GM21529 (cell line): ENCODE data around the gene ATP1B1.

Source experiments
- ATAC-seq: cut with Tn5 transposase; IDR thresholded peaks from one replicate; pipeline ENCODE4 v1.9.1; 2021; ENCODE audit not compliant: unreplicated experiment

ATP1B1 gene

GRCh38 chr1:169092399-169092798, 14.1 kb upstream of the ATP1B1 start:
- no peak for ATAC-seq

GRCh38 chr1:169094897-169095569, 11.5 kb upstream of the ATP1B1 start:
- ATAC-seq = no peak

GRCh38 chr1:169098380-169098779, 8.1 kb upstream of the ATP1B1 start:
- ATAC-seq = peak; percentile 66

- ATAC-seq = no peak
Observed at GRCh38 chr1:169099561-169099960, 6.9 kb upstream of the ATP1B1 start.

- no peak for ATAC-seq
Observed at GRCh38 chr1:169100208-169100607, 6.3 kb upstream of the ATP1B1 start.

GRCh38 chr1:169100651-169101088, 5.8 kb upstream of the ATP1B1 start:
- no peak for ATAC-seq

- no peak for ATAC-seq
Observed at GRCh38 chr1:169102567-169102966, 3.9 kb upstream of the ATP1B1 start.

GRCh38 chr1:169103002-169103401, 3.5 kb upstream of the ATP1B1 start:
- no peak for ATAC-seq

GRCh38 chr1:169103480-169103893, 3.0 kb upstream of the ATP1B1 start:
- ATAC-seq = no peak

- no peak for ATAC-seq
Observed at GRCh38 chr1:169105087-169105433, 1.4 kb upstream of the ATP1B1 start.

GRCh38 chr1:169105434-169106094, 926 bp upstream of the ATP1B1 start:
- peak; percentile 37 for ATAC-seq

- ATAC-seq = no peak
Observed at GRCh38 chr1:169106921-169107602, 572 bp downstream of the ATP1B1 start.

GRCh38 chr1:169107603-169108208, 1.2 kb downstream of the ATP1B1 start:
- ATAC-seq = no peak

GRCh38 chr1:169108223-169108622, 1.7 kb downstream of the ATP1B1 start:
- ATAC-seq = no peak

- no peak for ATAC-seq
Observed at GRCh38 chr1:169108863-169109560, 2.5 kb downstream of the ATP1B1 start.

GRCh38 chr1:169109561-169110134, 3.2 kb downstream of the ATP1B1 start:
- ATAC-seq = no peak

GRCh38 chr1:169110236-169110635, 3.7 kb downstream of the ATP1B1 start:
- ATAC-seq = no peak

GRCh38 chr1:169110689-169111447, 4.4 kb downstream of the ATP1B1 start:
- no peak for ATAC-seq

- no peak for ATAC-seq
Observed at GRCh38 chr1:169111472-169111871, 5.0 kb downstream of the ATP1B1 start.

GRCh38 chr1:169112241-169112640, 5.8 kb downstream of the ATP1B1 start:
- ATAC-seq = no peak
